C4-2B (cell line): Measurements from ENCODE around the gene LYSET.
"Not testable (repeated sequence)": the region's sequence is repeated elsewhere in the genome, so short reads cannot be mapped to it uniquely, and the experiment has no call there.

Source experiments
- ZFX ChIP-seq: fragments of 450-650 bp; IDR thresholded peaks from 2 replicates; pipeline ENCODE4 v1.6.1; 2017
- TF ChIP-seq, protein P1 (sequence below): fragments of 450-650 bp; conservative IDR thresholded peaks from 2 replicates; pipeline ENCODE4 v1.5.1; 2017; ENCODE audit warnings: mild to moderate bottlenecking

DNA sequence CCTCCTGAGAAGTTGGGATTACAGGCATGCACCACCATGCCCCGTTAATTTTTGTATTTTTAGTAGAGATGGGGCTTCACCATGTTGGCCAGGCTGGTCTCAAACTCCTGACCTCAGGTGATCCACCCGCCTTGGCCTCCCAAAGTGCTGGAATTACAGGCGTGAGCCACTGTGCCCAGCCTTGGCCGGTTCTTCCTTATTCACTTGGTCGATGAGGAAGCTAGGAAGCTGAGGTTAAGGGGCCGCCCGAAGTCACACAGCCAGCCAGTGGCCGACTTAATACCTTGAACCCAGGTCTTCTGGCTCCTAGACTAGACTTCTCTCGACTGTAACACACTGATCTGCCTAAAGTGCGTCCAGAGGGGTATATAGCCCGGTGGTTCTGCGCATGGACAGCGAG, 48.6 kb upstream of the LYSET start:
- TF ChIP-seq, protein P1, sequence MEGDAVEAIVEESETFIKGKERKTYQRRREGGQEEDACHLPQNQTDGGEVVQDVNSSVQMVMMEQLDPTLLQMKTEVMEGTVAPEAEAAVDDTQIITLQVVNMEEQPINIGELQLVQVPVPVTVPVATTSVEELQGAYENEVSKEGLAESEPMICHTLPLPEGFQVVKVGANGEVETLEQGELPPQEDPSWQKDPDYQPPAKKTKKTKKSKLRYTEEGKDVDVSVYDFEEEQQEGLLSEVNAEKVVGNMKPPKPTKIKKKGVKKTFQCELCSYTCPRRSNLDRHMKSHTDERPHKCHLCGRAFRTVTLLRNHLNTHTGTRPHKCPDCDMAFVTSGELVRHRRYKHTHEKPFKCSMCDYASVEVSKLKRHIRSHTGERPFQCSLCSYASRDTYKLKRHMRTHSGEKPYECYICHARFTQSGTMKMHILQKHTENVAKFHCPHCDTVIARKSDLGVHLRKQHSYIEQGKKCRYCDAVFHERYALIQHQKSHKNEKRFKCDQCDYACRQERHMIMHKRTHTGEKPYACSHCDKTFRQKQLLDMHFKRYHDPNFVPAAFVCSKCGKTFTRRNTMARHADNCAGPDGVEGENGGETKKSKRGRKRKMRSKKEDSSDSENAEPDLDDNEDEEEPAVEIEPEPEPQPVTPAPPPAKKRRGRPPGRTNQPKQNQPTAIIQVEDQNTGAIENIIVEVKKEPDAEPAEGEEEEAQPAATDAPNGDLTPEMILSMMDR = not testable (repeated sequence)
- not testable (repeated sequence) for TF ChIP-seq ZFX
